GM06990 (cell line): ENCODE measurements around the gene SRSF7.
"Not testable (repeated sequence)": the region's sequence is repeated elsewhere in the genome, so short reads cannot be mapped to it uniquely, and the experiment has no call there.

ENCODE experiments used
- DNase-seq: peaks from one replicate; pipeline ENCODE4 v3.0.0-alpha.2; 2011; ENCODE audit not compliant: insufficient read length; ENCODE audit errors: extremely low read depth
- H3K27me3 ChIP-seq: replicated peaks from 2 replicates; pipeline ENCODE4 v1.6.0; 2011; ENCODE audit warnings: low read length; ENCODE audit not compliant: control insufficient read depth, insufficient read depth
- H3K36me3 ChIP-seq: 2 replicates; pipeline ENCODE4 v1.5.1; 2011; ENCODE audit warnings: low read length; ENCODE audit not compliant: control insufficient read depth, insufficient read depth
- H3K4me3 ChIP-seq: replicated peaks from 2 replicates; pipeline ENCODE4 v1.5.1; 2011; ENCODE audit warnings: low read depth, mild to moderate bottlenecking, control low read depth, low read length
- CTCF ChIP-seq: IDR thresholded peaks from 2 replicates; pipeline ENCODE4 v1.5.1; 2011; ENCODE audit warnings: low read length, control low read depth, mild to moderate bottlenecking, inconsistent platforms; ENCODE audit not compliant: insufficient read depth, poor library complexity, severe bottlenecking

SRSF7 gene

GRCh38 chr2:38739524-38739923 lies 11.6 kb downstream of the SRSF7 start:
- peaks cover 5% of the 10 kb centered on the region for H3K36me3 ChIP-seq
- DNase-seq, result no peak
- no peak overlapping the region for H3K4me3 ChIP-seq
- H3K27me3 ChIP-seq, result no peaks in the 10 kb centered on the region
- no peak for TF ChIP-seq CTCF

GRCh38 chr2:38737925-38738324 lies 13.2 kb downstream of the SRSF7 start:
- DNase-seq, result no peak
- H3K36me3 ChIP-seq, result peaks cover 4% of the 10 kb centered on the region
- H3K27me3 ChIP-seq, result no peaks in the 10 kb centered on the region
- no peak for TF ChIP-seq CTCF
- no peak overlapping the region for H3K4me3 ChIP-seq

GRCh38 chr2:38737000-38737698 lies 14.0 kb downstream of the SRSF7 start:
- not testable (repeated sequence) for H3K27me3 ChIP-seq, H3K36me3 ChIP-seq, H3K4me3 ChIP-seq, DNase-seq

GRCh38 chr2:38735999-38736320 lies 15.2 kb downstream of the SRSF7 start:
- Histone ChIP-seq H3K4me3 (no peak overlapping the region), H3K27me3 (no peaks in the 10 kb centered on the region), H3K36me3 (peaks cover 1% of the 10 kb centered on the region)
- no peak for DNase-seq
- no peak for TF ChIP-seq CTCF

GRCh38 chr2:38734299-38735058 lies 16.7 kb downstream of the SRSF7 start:
- Histone ChIP-seq H3K27me3 (no peaks in the 10 kb centered on the region), H3K36me3 (peaks cover 1% of the 10 kb centered on the region), H3K4me3 (no peak overlapping the region)
- no peak for DNase-seq
- no peak for TF ChIP-seq CTCF

- H3K4me3 ChIP-seq, result no peak overlapping the region
- no peak for DNase-seq
- no peaks in the 10 kb centered on the region for H3K27me3 ChIP-seq
- TF ChIP-seq CTCF, result no peak
- H3K36me3 ChIP-seq, result peaks cover 1% of the 10 kb centered on the region
Observed at GRCh38 chr2:38733300-38733971, 17.7 kb downstream of the SRSF7 start.
